SK-N-MC (cell line): ENCODE measurements around the gene BLM.
"Not testable (repeated sequence)": the region's sequence is repeated elsewhere in the genome, so short reads cannot be mapped to it uniquely, and the experiment has no call there.

ENCODE experiments used
- EZH2 ChIP-seq: fragments of 200-600 bp; sonication (generic); IDR thresholded peaks from one replicate; pipeline ENCODE4 v1.6.1; 2017; ENCODE audit warnings: antibody characterized with exemption
- POLR2AphosphoS5 ChIP-seq: IDR thresholded peaks from 2 replicates; pipeline ENCODE4 v1.6.1; 2012; ENCODE audit warnings: mild to moderate bottlenecking, low read depth, low read length, borderline replicate concordance

GRCh38 chr15:90740545-90740944 is 23.4 kb downstream of the BLM start:
- TF ChIP-seq EZH2, POLR2AphosphoS5: not testable (repeated sequence)
